Thoracic aorta (tissue), 2 donors: Measurements from ENCODE around the gene C19orf53. TPM values are rescaled to one million over a fixed set of nuclear protein-coding genes. Genes with fewer than 3 reads are reported as not detected.

Source experiments
- ATAC-seq: fragments of 150-250 bp; one replicate; pipeline ENCODE4 v1.8.0; 2017; ENCODE audit warnings: low read depth; ENCODE audit not compliant: insufficient number of reproducible peaks, low FRiP score
- DNase-seq: peaks from one replicate; pipeline ENCODE4 v3.0.0-alpha.2; 2020; ENCODE audit warnings: low spot score
- H3K27ac ChIP-seq, 2 donors: fragments of 200-600 bp; sonication (generic); 1 replicate in 1 of 2; 2 replicates in 1 of 2; pipeline ENCODE4 v1.5.1; 2016; ENCODE audit warnings: mild to moderate bottlenecking in 2 of 2, moderate library complexity in 2 of 2
- H3K27me3 ChIP-seq: fragments of 200-600 bp; sonication (generic); replicated peaks from 2 replicates; pipeline ENCODE4 v1.6.0; 2016; ENCODE audit warnings: mild to moderate bottlenecking; ENCODE audit not compliant: insufficient read depth
- H3K36me3 ChIP-seq: fragments of 200-600 bp; sonication (generic); one replicate; pipeline ENCODE4 v1.5.1; 2016
- H3K4me1 ChIP-seq, 2 donors: fragments of 200-600 bp; sonication (generic); 1 replicate in 1 of 2; 2 replicates in 1 of 2; pipeline versions ENCODE4 v1.5.1 to v1.6.0; 2016; ENCODE audit warnings: low read depth in 2 of 2, mild to moderate bottlenecking in 1 of 2; ENCODE audit not compliant: control insufficient read depth in 1 of 2
- H3K4me3 ChIP-seq: fragments of 200-600 bp; sonication (generic); 2 replicates; pipeline ENCODE4 v1.5.1; 2016; ENCODE audit warnings: mild to moderate bottlenecking
- H3K9me3 ChIP-seq: fragments of 200-600 bp; sonication (generic); 2 replicates; pipeline ENCODE4 v1.5.1; 2016
- CTCF ChIP-seq: fragments of 200-600 bp; sonication (generic); IDR thresholded peaks from one replicate; pipeline ENCODE4 v1.5.1; 2019; ENCODE audit warnings: antibody characterized with exemption
- total RNA-seq, 2 donors: library from RNA; depleted of rRNA; stranded (reverse); fragments of >200 nt; gene quantifications; one replicate each; pipeline versions ENCODE4 v1.1.0 to v1.2.3, GENCODE V29; 2016

The C19orf53 gene
- total RNA-seq, 2 donors from 2014 or later: 114 to 128 TPM

- H3K27me3 ChIP-seq: no peaks in the 10 kb centered on the region
- TF ChIP-seq CTCF: no peak
- no peak overlapping the region for H3K4me3 ChIP-seq
- H3K36me3 ChIP-seq: peaks cover 81% of the 10 kb centered on the region
- H3K27ac ChIP-seq: no peak overlapping the region
- H3K9me3 ChIP-seq: no peaks in the 10 kb centered on the region
- no peaks in the 10 kb centered on the region for H3K4me1 ChIP-seq
- DNase-seq: no peak
- no peak for ATAC-seq
Observed at GRCh38 chr19:13756210-13756609, 18.0 kb upstream of the C19orf53 start.

GRCh38 chr19:13757805-13758772 is 16.2 kb upstream of the C19orf53 start:
- Histone ChIP-seq H3K27ac (no peak overlapping the region), H3K27me3 (no peaks in the 10 kb centered on the region), H3K4me3 (no peak overlapping the region), H3K4me1 (no peaks in the 10 kb centered on the region), H3K9me3 (no peaks in the 10 kb centered on the region), H3K36me3 (peaks cover 88% of the 10 kb centered on the region)
- ATAC-seq (no peak), DNase-seq (no peak)
- TF ChIP-seq CTCF: no peak

- DNase-seq (no peak), ATAC-seq (no peak)
- Histone ChIP-seq H3K27ac (no peak overlapping the region), H3K9me3 (no peaks in the 10 kb centered on the region), H3K36me3 (peaks cover 83% of the 10 kb centered on the region), H3K4me3 (no peak overlapping the region), H3K4me1 (peaks cover 0 to 2% of the 10 kb centered on the region in 2 donors), H3K27me3 (no peaks in the 10 kb centered on the region)
- TF ChIP-seq CTCF: no peak
Observed at GRCh38 chr19:13758795-13759194, 15.5 kb upstream of the C19orf53 start.

GRCh38 chr19:13761423-13761822 is 12.8 kb upstream of the C19orf53 start:
- Histone ChIP-seq H3K9me3 (no peaks in the 10 kb centered on the region), H3K36me3 (peaks cover 56% of the 10 kb centered on the region), H3K27me3 (no peaks in the 10 kb centered on the region), H3K4me1 (peaks cover 9 to 16% of the 10 kb centered on the region in 2 donors), H3K27ac (no peak overlapping the region), H3K4me3 (no peak overlapping the region)
- DNase-seq (no peak), ATAC-seq (no peak)
- TF ChIP-seq CTCF: no peak

- Histone ChIP-seq H3K27me3 (no peaks in the 10 kb centered on the region), H3K4me3 (no peak overlapping the region), H3K36me3 (peaks cover 43% of the 10 kb centered on the region), H3K4me1 (peaks cover 9 to 16% of the 10 kb centered on the region in 2 donors), H3K9me3 (no peaks in the 10 kb centered on the region), H3K27ac (no peak overlapping the region)
- no peak for TF ChIP-seq CTCF
- ATAC-seq: no peak
- DNase-seq: no peak
Observed at GRCh38 chr19:13762635-13763235, 11.5 kb upstream of the C19orf53 start.
